ENCODE measurements around the gene HABP2. TPM values are rescaled to one million over a fixed set of nuclear protein-coding genes. Genes with fewer than 3 reads are reported as not detected.
A peak's percentile ranks its signal among the peaks of the same experiment; 100 is the strongest.

The HABP2 gene
- total RNA-seq, 1 donor from 2014 or later = not detected

DNA sequence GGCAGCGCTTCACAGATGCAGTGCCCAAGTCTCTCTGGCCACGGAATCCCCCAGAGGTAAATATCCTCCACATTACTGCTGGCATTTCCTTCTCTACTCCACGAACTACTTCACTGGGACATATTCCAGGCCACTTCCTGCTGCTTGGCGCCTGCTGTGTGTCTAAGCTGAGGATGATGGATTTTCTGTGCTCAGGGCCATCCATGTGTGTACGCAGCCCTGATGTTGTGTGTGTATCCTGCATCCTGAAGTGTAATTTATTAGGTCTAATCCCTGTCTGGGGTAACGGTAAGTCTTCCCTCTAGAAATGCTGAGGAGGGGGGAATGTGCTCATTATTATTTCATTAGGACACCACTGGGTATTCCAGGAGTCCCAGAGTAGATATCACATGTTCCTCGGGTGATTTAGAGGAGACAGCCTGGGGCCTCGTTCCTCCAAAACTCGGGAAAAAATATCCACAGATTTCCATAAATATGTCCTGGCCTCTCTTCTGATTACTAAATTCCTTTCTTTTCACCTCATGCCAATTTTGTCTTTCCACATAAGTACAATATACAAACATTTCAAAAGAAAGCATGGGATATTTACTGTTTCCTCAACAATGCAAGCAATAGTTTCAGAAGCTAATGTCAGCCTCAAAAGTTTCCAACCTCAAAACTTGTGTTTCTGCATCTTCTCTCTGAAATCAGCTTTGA is 25.5 kb upstream of the HABP2 start:
- H2AFZ ChIP-seq (ENCODE audit: low read depth, low read length) = no peak overlapping the region
- no peaks in the 10 kb centered on the region for H3K4me1 ChIP-seq (ENCODE audit: insufficient read depth, low read length)
- Mint-ChIP-seq H3K4me1 (ENCODE audit: low read depth, unreplicated experiment) (peaks cover 2% of the 10 kb centered on the region), H3K9me3 (ENCODE audit: unreplicated experiment) (no peaks in the 10 kb centered on the region), H3K4me3 (ENCODE audit: unreplicated experiment) (no peak overlapping the region), H3K36me3 (ENCODE audit: low read depth, unreplicated experiment) (no peaks in the 10 kb centered on the region), H3K27ac (ENCODE audit: unreplicated experiment) (peak overlapping the region; percentile 44), H3K27me3 (ENCODE audit: low read depth, unreplicated experiment) (peaks cover 43% of the 10 kb centered on the region)
- peaks cover 15% of the 10 kb centered on the region for H3K27me3 ChIP-seq (ENCODE audit: insufficient read depth, low read length)
- H4K20me1 ChIP-seq (ENCODE audit: insufficient read depth, low read length) = no peaks in the 10 kb centered on the region
- no peaks in the 10 kb centered on the region for H3K79me2 ChIP-seq (ENCODE audit: insufficient read depth, low read length)
- no peak overlapping the region for H3K27ac ChIP-seq (ENCODE audit: low read depth, low read length)
- no peaks in the 10 kb centered on the region for H3K36me3 ChIP-seq (ENCODE audit: insufficient read depth, low read length)
- no peak overlapping the region for H3K4me2 ChIP-seq (ENCODE audit: low read length)
- TF ChIP-seq EZH2 (IDR thresholded peaks at IDR 0.05; ENCODE audit: insufficient read depth, low read length) = no peak
- TF ChIP-seq, protein P1, sequence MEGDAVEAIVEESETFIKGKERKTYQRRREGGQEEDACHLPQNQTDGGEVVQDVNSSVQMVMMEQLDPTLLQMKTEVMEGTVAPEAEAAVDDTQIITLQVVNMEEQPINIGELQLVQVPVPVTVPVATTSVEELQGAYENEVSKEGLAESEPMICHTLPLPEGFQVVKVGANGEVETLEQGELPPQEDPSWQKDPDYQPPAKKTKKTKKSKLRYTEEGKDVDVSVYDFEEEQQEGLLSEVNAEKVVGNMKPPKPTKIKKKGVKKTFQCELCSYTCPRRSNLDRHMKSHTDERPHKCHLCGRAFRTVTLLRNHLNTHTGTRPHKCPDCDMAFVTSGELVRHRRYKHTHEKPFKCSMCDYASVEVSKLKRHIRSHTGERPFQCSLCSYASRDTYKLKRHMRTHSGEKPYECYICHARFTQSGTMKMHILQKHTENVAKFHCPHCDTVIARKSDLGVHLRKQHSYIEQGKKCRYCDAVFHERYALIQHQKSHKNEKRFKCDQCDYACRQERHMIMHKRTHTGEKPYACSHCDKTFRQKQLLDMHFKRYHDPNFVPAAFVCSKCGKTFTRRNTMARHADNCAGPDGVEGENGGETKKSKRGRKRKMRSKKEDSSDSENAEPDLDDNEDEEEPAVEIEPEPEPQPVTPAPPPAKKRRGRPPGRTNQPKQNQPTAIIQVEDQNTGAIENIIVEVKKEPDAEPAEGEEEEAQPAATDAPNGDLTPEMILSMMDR (IDR thresholded peaks at IDR 0.05; ENCODE audit: insufficient read depth, low read depth, low read length) = no peak
- H3K4me3 ChIP-seq (ENCODE audit: insufficient read depth, low read depth, low read length) = no peak overlapping the region
- FAIRE-seq (peak; percentile 86), DNase-seq (ENCODE audit: low read depth) (peak; percentile 57)
- no peak overlapping the region for H3K9ac ChIP-seq (ENCODE audit: low read length)
- no peaks in the 10 kb centered on the region for H3K9me3 ChIP-seq (ENCODE audit: insufficient read depth, low read depth, low read length)

DNA sequence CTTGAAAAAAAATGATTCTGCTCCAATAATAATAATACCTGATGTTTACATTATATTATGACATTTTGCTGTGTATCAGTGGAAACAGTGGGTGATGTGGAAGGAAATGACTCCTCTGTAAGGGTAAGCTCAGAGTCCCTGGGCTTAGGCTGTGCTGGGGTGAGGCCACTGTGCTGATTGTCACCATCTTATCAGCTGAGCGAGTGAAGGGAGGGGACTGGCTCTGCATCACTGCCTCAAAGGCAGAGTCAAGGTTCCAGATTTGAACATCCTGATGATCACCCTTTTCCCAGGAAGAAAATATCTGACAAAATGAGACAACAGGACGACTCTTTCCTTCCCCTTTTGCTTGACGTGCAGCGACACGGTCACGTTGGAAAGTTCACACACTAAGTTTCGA is 24.0 kb upstream of the HABP2 start:
- FAIRE-seq = no peak
- H3K4me1 Mint-ChIP-seq (ENCODE audit: low read depth, unreplicated experiment) = no peaks in the 10 kb centered on the region

More for the DNA sequence above, 24.0 kb upstream of the HABP2 start:
- no peaks in the 10 kb centered on the region for H3K36me3 ChIP-seq (ENCODE audit: insufficient read depth, low read length)
- Mint-ChIP-seq H3K36me3 (ENCODE audit: low read depth, unreplicated experiment) (no peaks in the 10 kb centered on the region), H3K4me3 (ENCODE audit: unreplicated experiment) (no peak overlapping the region), H3K27me3 (ENCODE audit: low read depth, unreplicated experiment) (peaks cover 48% of the 10 kb centered on the region), H3K27ac (ENCODE audit: unreplicated experiment) (no peak overlapping the region), H3K9me3 (ENCODE audit: unreplicated experiment) (no peaks in the 10 kb centered on the region)
- no peak overlapping the region for H3K4me2 ChIP-seq (ENCODE audit: low read length)
- no peaks in the 10 kb centered on the region for H3K4me1 ChIP-seq (ENCODE audit: insufficient read depth, low read length)
- no peak overlapping the region for H3K27ac ChIP-seq (ENCODE audit: low read depth, low read length)
- H3K9ac ChIP-seq (ENCODE audit: low read length) = no peak overlapping the region
- H3K9me3 ChIP-seq (ENCODE audit: insufficient read depth, low read depth, low read length) = no peaks in the 10 kb centered on the region
- TF ChIP-seq EZH2 (IDR thresholded peaks at IDR 0.05; ENCODE audit: insufficient read depth, low read length) = no peak
- TF ChIP-seq, protein P1 (IDR thresholded peaks at IDR 0.05; ENCODE audit: insufficient read depth, low read depth, low read length) = no peak
- no peak overlapping the region for H2AFZ ChIP-seq (ENCODE audit: low read depth, low read length)
- H4K20me1 ChIP-seq (ENCODE audit: insufficient read depth, low read length) = no peaks in the 10 kb centered on the region
- no peak overlapping the region for H3K4me3 ChIP-seq (ENCODE audit: insufficient read depth, low read depth, low read length)
- no peak for DNase-seq (ENCODE audit: low read depth)
- no peaks in the 10 kb centered on the region for H3K79me2 ChIP-seq (ENCODE audit: insufficient read depth, low read length)
- H3K27me3 ChIP-seq (ENCODE audit: insufficient read depth, low read length) = peaks cover 15% of the 10 kb centered on the region

Data from astrocyte (in vitro differentiated cells and primary cell).